ENCODE results near the gene RAD51. TPM values are rescaled to one million over a fixed set of nuclear protein-coding genes. Genes with fewer than 3 reads are reported as not detected.

Gene RAD51
- polyA plus RNA-seq, 1 donor from 2014 or later, result 0.22 TPM

DNA sequence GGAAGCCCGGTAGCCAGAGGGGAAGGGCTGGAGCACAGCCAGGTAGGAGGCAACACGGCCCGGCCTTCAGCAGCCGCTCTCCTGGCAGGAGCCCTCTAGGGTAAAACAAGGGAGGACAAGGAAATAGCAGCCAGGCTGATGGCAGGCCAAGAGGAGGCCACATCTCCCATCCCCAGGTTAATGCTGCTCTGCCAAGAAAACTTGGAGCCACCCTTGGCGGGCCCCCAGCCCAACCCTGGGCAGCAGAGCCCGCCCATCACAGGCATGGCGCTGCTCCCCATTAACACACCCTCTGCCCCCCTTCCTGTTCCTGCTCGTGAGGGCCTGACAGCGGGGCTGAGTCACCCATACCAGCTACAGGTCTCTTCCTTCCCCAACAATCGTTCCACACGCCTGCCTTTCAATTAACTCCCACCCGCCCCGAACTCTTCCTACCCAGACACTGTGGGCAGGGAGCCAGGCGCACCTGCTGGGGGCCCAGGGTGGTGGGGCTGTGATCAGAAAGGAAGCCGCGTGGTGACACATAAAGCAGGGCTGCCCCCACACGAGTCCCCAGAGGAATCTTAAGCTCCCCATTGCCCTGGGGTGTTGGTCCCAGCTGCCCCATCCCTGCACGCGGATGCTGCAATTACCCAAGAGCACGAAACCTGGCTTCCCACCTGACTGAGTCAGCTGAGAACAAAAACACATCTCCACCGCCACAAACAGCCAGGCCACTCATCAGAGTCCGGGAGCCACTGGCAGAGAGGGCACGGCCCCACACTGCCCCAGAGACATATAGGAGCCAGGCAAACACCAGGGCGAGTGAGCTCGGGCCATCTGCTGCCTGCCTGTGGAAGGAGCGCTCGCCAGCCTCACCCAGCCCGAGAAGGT lies 74.5 kb downstream of the RAD51 start, which contains the start of gene C15orf62:
TSS of gene C15orf62 (plus strand) at position 707 of the 873 bp plus-strand sequence. CDS start 516 bp downstream, outside the sequence.
- H3K27me3 ChIP-seq (ENCODE audit: insufficient read depth, low read depth, low read length), result peaks cover 5% of the 10 kb centered on the region
- H3K4me3 ChIP-seq (ENCODE audit: low read length), result no peak within 1 kb of the TSS
- no peak within 1 kb of the TSS for H3K27ac ChIP-seq (ENCODE audit: low read length)
- no peak within 1 kb of the TSS for H3K9ac ChIP-seq (ENCODE audit: low read length)
- H3K9me2 ChIP-seq (ENCODE audit: insufficient read depth, low read length), result no peaks in the 10 kb centered on the region
- H3F3A ChIP-seq (ENCODE audit: insufficient read depth, low read length, poor library complexity, severe bottlenecking), result no peaks in the 10 kb centered on the region
- no peak within 1 kb of the TSS for H2AFZ ChIP-seq (ENCODE audit: low read depth, low read length)
- H3K4me2 ChIP-seq (ENCODE audit: low read length), result no peak within 1 kb of the TSS
- no peaks in the 10 kb centered on the region for H3K9me3 ChIP-seq (ENCODE audit: low read length)
- H3K36me3 ChIP-seq (ENCODE audit: insufficient read depth, low read length), result no peaks in the 10 kb centered on the region
- H3K79me2 ChIP-seq (replicated peaks; ENCODE audit: insufficient read depth, low read length), result no peaks in the 10 kb centered on the region
- TF ChIP-seq EP300 (conservative IDR thresholded peaks at IDR 0.05; ENCODE audit: poor library complexity, severe bottlenecking), result no peak
- no peak for TF ChIP-seq TAF1 (IDR thresholded peaks at IDR 0.05; ENCODE audit: low read depth)
- no peak for TF ChIP-seq POLR2AphosphoS5 (IDR thresholded peaks at IDR 0.05)
- TF ChIP-seq SMC3 (conservative IDR thresholded peaks at IDR 0.05; ENCODE audit: poor library complexity), result no peak
- TF ChIP-seq, protein P1, sequence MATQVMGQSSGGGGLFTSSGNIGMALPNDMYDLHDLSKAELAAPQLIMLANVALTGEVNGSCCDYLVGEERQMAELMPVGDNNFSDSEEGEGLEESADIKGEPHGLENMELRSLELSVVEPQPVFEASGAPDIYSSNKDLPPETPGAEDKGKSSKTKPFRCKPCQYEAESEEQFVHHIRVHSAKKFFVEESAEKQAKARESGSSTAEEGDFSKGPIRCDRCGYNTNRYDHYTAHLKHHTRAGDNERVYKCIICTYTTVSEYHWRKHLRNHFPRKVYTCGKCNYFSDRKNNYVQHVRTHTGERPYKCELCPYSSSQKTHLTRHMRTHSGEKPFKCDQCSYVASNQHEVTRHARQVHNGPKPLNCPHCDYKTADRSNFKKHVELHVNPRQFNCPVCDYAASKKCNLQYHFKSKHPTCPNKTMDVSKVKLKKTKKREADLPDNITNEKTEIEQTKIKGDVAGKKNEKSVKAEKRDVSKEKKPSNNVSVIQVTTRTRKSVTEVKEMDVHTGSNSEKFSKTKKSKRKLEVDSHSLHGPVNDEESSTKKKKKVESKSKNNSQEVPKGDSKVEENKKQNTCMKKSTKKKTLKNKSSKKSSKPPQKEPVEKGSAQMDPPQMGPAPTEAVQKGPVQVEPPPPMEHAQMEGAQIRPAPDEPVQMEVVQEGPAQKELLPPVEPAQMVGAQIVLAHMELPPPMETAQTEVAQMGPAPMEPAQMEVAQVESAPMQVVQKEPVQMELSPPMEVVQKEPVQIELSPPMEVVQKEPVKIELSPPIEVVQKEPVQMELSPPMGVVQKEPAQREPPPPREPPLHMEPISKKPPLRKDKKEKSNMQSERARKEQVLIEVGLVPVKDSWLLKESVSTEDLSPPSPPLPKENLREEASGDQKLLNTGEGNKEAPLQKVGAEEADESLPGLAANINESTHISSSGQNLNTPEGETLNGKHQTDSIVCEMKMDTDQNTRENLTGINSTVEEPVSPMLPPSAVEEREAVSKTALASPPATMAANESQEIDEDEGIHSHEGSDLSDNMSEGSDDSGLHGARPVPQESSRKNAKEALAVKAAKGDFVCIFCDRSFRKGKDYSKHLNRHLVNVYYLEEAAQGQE (IDR thresholded peaks at IDR 0.05; ENCODE audit: borderline replicate concordance), result no peak
- TF ChIP-seq MXI1 (conservative IDR thresholded peaks at IDR 0.05; ENCODE audit: poor library complexity, severe bottlenecking), result no peak
- no peak for TF ChIP-seq EZH2 (IDR thresholded peaks at IDR 0.05; ENCODE audit: borderline replicate concordance, insufficient read depth, low read length, poor library complexity, severe bottlenecking)
- TF ChIP-seq RAD21 (conservative IDR thresholded peaks at IDR 0.05), result no peak
- TF ChIP-seq, protein P2, sequence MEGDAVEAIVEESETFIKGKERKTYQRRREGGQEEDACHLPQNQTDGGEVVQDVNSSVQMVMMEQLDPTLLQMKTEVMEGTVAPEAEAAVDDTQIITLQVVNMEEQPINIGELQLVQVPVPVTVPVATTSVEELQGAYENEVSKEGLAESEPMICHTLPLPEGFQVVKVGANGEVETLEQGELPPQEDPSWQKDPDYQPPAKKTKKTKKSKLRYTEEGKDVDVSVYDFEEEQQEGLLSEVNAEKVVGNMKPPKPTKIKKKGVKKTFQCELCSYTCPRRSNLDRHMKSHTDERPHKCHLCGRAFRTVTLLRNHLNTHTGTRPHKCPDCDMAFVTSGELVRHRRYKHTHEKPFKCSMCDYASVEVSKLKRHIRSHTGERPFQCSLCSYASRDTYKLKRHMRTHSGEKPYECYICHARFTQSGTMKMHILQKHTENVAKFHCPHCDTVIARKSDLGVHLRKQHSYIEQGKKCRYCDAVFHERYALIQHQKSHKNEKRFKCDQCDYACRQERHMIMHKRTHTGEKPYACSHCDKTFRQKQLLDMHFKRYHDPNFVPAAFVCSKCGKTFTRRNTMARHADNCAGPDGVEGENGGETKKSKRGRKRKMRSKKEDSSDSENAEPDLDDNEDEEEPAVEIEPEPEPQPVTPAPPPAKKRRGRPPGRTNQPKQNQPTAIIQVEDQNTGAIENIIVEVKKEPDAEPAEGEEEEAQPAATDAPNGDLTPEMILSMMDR (IDR thresholded peaks at IDR 0.05; ENCODE audit: poor library complexity, severe bottlenecking), result no peak
- no peaks in the 10 kb centered on the region for H4K20me1 ChIP-seq (ENCODE audit: insufficient read depth)

DNA sequence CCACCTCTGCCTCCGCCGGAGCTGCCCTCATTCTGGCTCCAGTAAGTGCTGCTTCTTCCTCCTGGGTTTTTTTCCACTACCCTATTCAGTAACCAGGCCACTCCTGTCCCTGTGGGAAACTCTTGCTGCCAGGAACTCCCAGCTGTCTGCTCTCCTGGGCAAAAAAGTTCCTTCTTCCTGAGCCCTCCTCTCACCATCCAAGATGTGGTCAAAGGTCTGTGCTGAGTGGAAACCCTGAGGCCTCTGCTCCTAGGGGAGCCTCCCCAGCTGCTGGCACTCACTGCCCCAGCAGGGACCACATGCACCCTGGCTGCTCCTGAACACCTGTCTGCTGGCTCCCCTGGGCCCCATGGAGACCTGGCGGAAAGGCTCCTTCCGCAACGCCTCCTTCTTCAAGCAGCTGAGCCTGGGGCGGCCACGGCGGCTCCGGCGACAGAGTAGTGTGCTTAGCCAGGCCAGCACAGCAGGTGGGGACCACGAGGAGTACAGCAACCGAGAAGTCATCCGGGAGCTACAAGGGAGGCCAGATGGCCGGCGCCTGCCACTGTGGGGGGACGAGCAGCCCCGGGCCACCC lies 75.3 kb downstream of the RAD51 start:
- Histone ChIP-seq H3K9me3 (ENCODE audit: low read length) (no peaks in the 10 kb centered on the region), H3K4me3 (ENCODE audit: low read length) (no peak overlapping the region), H3K9me2 (ENCODE audit: insufficient read depth, low read length) (no peaks in the 10 kb centered on the region), H3K27me3 (ENCODE audit: insufficient read depth, low read depth, low read length) (no peaks in the 10 kb centered on the region), H3K9ac (ENCODE audit: low read length) (no peak overlapping the region), H2AFZ (ENCODE audit: low read depth, low read length) (no peak overlapping the region), H3K79me2 (replicated peaks; ENCODE audit: insufficient read depth, low read length) (no peaks in the 10 kb centered on the region), H4K20me1 (ENCODE audit: insufficient read depth) (no peaks in the 10 kb centered on the region), H3K27ac (ENCODE audit: low read length) (no peak overlapping the region), H3K4me2 (ENCODE audit: low read length) (no peak overlapping the region), H3F3A (ENCODE audit: insufficient read depth, low read length, poor library complexity, severe bottlenecking) (no peaks in the 10 kb centered on the region), H3K36me3 (ENCODE audit: insufficient read depth, low read length) (no peaks in the 10 kb centered on the region)
- TF ChIP-seq, protein P1 (IDR thresholded peaks at IDR 0.05; ENCODE audit: borderline replicate concordance), result no peak
- TF ChIP-seq, protein P2 (IDR thresholded peaks at IDR 0.05; ENCODE audit: poor library complexity, severe bottlenecking), result no peak
- no peak for TF ChIP-seq POLR2AphosphoS5 (IDR thresholded peaks at IDR 0.05)

All from neural cell (in vitro differentiated cells).